MCF 10A (cell line): ENCODE results near the gene ZBTB21. TPM values are rescaled to one million over a fixed set of nuclear protein-coding genes. Genes with fewer than 3 reads are reported as not detected.

Source experiments
- BruUV-seq: library from RNA; stranded (reverse); fragments of 400-500 nt; replicated peaks from 2 replicates; lab custom pipeline; 2021; lab: Mats Ljungman, UMichigan
- CTCF ChIA-PET: fragments of 300-600 bp; sonication (Branson Sonifier 250); formaldehyde crosslinking; extraction: SDS; loops from one replicate; lab custom pipeline; 2021; ENCODE audit warnings: antibody characterized with exemption, inconsistent platforms; lab: Yijun Ruan, JAX
- POLR2A ChIA-PET: fragments of 300-600, 350-650 bp; sonication (Branson Sonifier 250); formaldehyde crosslinking; extraction: SDS; loops from one replicate; lab custom pipeline; 2020; ENCODE audit warnings: antibody characterized with exemption, inconsistent platforms; lab: Yijun Ruan, JAX
- DNase-seq: peaks from one replicate; pipeline ENCODE4 v3.0.0-alpha.2; 2018; ENCODE audit not compliant: unreplicated experiment
- H3K27ac Mint-ChIP-seq: one replicate; pipeline ENCODE4 v1.8.0; 2022; ENCODE audit warnings: mild to moderate bottlenecking, low read depth, mixed read lengths; ENCODE audit not compliant: unreplicated experiment
- H3K27me3 Mint-ChIP-seq: one replicate; pipeline ENCODE4 v1.8.0; 2022; ENCODE audit warnings: mixed read lengths; ENCODE audit not compliant: insufficient read depth, unreplicated experiment
- H3K36me3 Mint-ChIP-seq: one replicate; pipeline ENCODE4 v1.8.0; 2022; ENCODE audit warnings: mild to moderate bottlenecking, moderate library complexity, mixed read lengths; ENCODE audit not compliant: insufficient read depth, unreplicated experiment
- H3K4me1 Mint-ChIP-seq: one replicate; pipeline ENCODE4 v1.8.0; 2022; ENCODE audit warnings: mixed read lengths; ENCODE audit not compliant: insufficient read depth, unreplicated experiment
- H3K4me3 Mint-ChIP-seq: one replicate; pipeline ENCODE4 v1.8.0; 2022; ENCODE audit warnings: mild to moderate bottlenecking, moderate library complexity, mixed read lengths; ENCODE audit not compliant: unreplicated experiment
- H3K9me3 Mint-ChIP-seq: one replicate; pipeline ENCODE4 v1.8.0; 2022; ENCODE audit warnings: mixed read lengths; ENCODE audit not compliant: unreplicated experiment
- CTCF ChIP-seq: fragments of 200-600 bp; IDR thresholded peaks from one replicate; pipeline ENCODE4 v1.8.0; 2022; ENCODE audit warnings: antibody characterized with exemption, mild to moderate bottlenecking; ENCODE audit not compliant: unreplicated experiment
- intact Hi-C: fragments of 100-400 bp; cut with micrococcal nuclease; formaldehyde crosslinking; loops from 2 replicates; pipeline ENCODE4 v1.14.1; 2022
- total RNA-seq: library from RNA; stranded (reverse); gene quantifications from 2 replicates; pipeline ENCODE4 v1.2.3, GENCODE V29; 2022

Gene ZBTB21
- total RNA-seq, 1 experiment from 2014 or later, result 27.3 TPM

GRCh38 chr21:41979751-41980369, 30.3 kb downstream of the ZBTB21 start:
- no peak overlapping the region for H3K27ac Mint-ChIP-seq
- no peaks in the 10 kb centered on the region for H3K4me1 Mint-ChIP-seq
- BruUV-seq, result no TSS peak
- no peak overlapping the region for H3K4me3 Mint-ChIP-seq
- H3K9me3 Mint-ChIP-seq, result peaks cover 11% of the 10 kb centered on the region
- no peaks in the 10 kb centered on the region for H3K27me3 Mint-ChIP-seq
- intact Hi-C loops, result no loop called here
- no peak for DNase-seq
- H3K36me3 Mint-ChIP-seq, result no peaks in the 10 kb centered on the region
- POLR2A ChIA-PET, result no interaction called here
- TF ChIP-seq CTCF, result no peak
- CTCF ChIA-PET, result no interaction called here

- no peaks in the 10 kb centered on the region for H3K4me1 Mint-ChIP-seq
- no peaks in the 10 kb centered on the region for H3K27me3 Mint-ChIP-seq
- H3K36me3 Mint-ChIP-seq, result no peaks in the 10 kb centered on the region
- no peak overlapping the region for H3K27ac Mint-ChIP-seq
- no TSS peak for BruUV-seq
- POLR2A ChIA-PET, result no interaction called here
- TF ChIP-seq CTCF, result no peak
- intact Hi-C loops, result no loop called here
- CTCF ChIA-PET, result no interaction called here
- no peak for DNase-seq
- peaks cover 11% of the 10 kb centered on the region for H3K9me3 Mint-ChIP-seq
- no peak overlapping the region for H3K4me3 Mint-ChIP-seq
Measured at GRCh38 chr21:41979335-41979734, 30.8 kb downstream of the ZBTB21 start.

GRCh38 chr21:41977034-41977950, 32.9 kb downstream of the ZBTB21 start:
- CTCF ChIA-PET, result no interaction called here
- TF ChIP-seq CTCF, result no peak
- no peak for DNase-seq
- Mint-ChIP-seq H3K9me3 (peaks cover 11% of the 10 kb centered on the region), H3K27ac (no peak overlapping the region), H3K36me3 (no peaks in the 10 kb centered on the region), H3K27me3 (no peaks in the 10 kb centered on the region), H3K4me3 (no peak overlapping the region), H3K4me1 (no peaks in the 10 kb centered on the region)
- POLR2A ChIA-PET, result interaction anchor here (1.1 kb wide), 1 partner anchor 11 kb away, joined by 3 read pairs; no protein-coding TSS in a partner anchor
- BruUV-seq, result no TSS peak
- intact Hi-C loops, result no loop called here

- POLR2A ChIA-PET, result no interaction called here
Measured at GRCh38 chr21:41976611-41977010, 33.5 kb downstream of the ZBTB21 start.

More at GRCh38 chr21:41976611-41977010, 33.5 kb downstream of the ZBTB21 start:
- intact Hi-C loops, result no loop called here
- no peaks in the 10 kb centered on the region for H3K36me3 Mint-ChIP-seq
- H3K9me3 Mint-ChIP-seq, result peaks cover 11% of the 10 kb centered on the region
- no peaks in the 10 kb centered on the region for H3K4me1 Mint-ChIP-seq
- H3K27me3 Mint-ChIP-seq, result no peaks in the 10 kb centered on the region
- no peak overlapping the region for H3K27ac Mint-ChIP-seq
- no TSS peak for BruUV-seq
- no peak overlapping the region for H3K4me3 Mint-ChIP-seq
- CTCF ChIA-PET, result no interaction called here
- no peak for TF ChIP-seq CTCF
- DNase-seq, result no peak
